ENCODE measurements around the gene SNX25.

Gene SNX25

DNA sequence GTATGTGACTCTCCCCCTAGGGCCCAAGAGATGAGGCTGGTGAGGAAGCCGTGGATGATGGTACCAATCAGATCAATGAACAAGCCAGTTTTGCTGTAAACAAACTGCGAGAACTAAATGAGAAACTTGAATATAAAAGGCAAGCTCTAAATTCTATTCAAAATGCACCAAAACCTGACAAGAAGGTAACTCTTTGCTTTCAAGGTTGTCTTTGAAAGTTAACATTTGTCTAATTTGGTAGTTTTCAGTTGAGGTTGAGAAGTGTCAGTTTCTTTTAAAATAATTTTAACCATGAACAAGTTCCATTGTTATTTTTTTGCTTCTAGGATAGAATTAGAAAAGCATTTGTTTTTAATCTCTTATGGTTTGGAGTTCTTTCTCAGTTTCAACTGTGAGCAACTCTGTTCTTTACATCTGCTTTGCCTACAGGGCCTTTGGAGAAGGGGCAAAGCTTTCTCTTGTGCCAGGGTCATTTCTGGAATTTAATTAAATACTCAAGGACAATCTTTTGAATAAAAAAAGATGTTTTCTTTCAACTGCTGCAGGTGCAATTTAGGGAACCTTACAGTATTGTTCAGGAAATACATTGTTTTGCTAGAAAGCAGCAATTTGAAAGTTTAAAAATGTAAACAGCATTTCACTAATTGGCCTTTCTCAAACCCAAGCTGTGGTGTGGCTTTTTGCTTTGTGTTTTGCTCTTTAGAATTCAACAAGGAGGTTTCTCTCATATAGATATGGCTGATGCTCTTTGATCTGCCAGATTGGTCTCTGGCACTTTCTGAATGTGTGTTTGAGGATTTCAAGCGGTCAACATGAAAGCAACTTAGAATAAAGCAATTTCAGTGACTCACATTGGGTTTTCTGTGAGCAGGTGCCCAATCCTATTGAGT lies 123.4 kb downstream of the SNX25 start:
- ChIA-PET POLR2A (ENCODE audit: low non-redundant PET) (no interaction called here), CTCF (interaction anchor here (0.6 kb wide), 2 partner anchors 26 to 54 kb away, joined by 4 read pairs; no protein-coding TSS in a partner anchor)
- no peak overlapping the region for H3K27ac ChIP-seq
- DNase-seq (ENCODE audit: low spot score) = no peak
- TF ChIP-seq, protein P1, sequence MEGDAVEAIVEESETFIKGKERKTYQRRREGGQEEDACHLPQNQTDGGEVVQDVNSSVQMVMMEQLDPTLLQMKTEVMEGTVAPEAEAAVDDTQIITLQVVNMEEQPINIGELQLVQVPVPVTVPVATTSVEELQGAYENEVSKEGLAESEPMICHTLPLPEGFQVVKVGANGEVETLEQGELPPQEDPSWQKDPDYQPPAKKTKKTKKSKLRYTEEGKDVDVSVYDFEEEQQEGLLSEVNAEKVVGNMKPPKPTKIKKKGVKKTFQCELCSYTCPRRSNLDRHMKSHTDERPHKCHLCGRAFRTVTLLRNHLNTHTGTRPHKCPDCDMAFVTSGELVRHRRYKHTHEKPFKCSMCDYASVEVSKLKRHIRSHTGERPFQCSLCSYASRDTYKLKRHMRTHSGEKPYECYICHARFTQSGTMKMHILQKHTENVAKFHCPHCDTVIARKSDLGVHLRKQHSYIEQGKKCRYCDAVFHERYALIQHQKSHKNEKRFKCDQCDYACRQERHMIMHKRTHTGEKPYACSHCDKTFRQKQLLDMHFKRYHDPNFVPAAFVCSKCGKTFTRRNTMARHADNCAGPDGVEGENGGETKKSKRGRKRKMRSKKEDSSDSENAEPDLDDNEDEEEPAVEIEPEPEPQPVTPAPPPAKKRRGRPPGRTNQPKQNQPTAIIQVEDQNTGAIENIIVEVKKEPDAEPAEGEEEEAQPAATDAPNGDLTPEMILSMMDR (conservative IDR thresholded peaks at IDR 0.05; ENCODE audit: low read depth) = no peak

DNA sequence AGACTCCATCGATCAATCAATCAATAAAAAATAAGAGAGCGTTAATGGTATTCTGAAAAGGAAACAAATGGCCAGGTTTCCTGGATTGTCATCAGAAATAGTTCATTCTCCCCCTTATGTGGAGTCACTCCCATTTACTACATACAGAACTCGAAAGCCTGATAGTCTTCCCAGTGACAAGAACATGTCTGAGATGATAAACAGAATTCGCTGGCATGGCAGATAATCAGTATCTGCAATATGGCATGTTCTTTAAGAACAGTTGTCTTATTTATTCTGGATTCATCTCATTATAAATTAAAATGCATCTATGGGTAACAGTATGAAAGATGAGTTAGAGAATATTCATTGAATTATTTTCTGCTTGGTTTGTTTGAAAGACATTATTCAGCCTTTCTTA lies 124.9 kb downstream of the SNX25 start:
- no peak overlapping the region for H3K27ac ChIP-seq
- DNase-seq (ENCODE audit: low spot score) = no peak
- ChIA-PET CTCF (interaction anchor here (0.8 kb wide), 1 partner anchor 9 kb away, joined by 5 read pairs; no protein-coding TSS in a partner anchor), POLR2A (ENCODE audit: low non-redundant PET) (no interaction called here)
- TF ChIP-seq, protein P1 (conservative IDR thresholded peaks at IDR 0.05; ENCODE audit: low read depth) = no peak

DNA sequence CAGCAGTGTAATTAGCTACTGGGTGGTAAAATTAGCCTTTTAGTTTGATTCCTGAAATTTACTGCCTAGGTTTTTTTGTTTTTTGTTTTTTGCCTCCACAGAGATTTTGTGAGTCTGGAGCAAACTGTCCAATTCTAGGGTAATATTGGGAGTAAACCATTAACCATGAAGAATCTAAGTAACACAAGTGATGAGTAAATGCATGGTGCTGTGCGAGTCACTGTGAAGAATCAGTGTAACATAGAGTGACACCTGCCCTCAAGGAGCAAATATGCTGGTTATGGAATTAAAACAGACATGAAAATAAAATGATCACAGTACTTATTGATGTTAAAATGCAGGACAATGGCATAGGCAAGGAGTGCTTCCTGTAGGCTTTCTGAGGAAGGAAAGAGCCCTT lies 126.2 kb downstream of the SNX25 start:
- DNase-seq (ENCODE audit: low spot score) = no peak
- POLR2A ChIA-PET (ENCODE audit: low non-redundant PET) = no interaction called here
- TF ChIP-seq, protein P1 (conservative IDR thresholded peaks at IDR 0.05; ENCODE audit: low read depth) = no peak
- H3K27ac ChIP-seq = no peak overlapping the region
- CTCF ChIA-PET = no interaction called here

DNA sequence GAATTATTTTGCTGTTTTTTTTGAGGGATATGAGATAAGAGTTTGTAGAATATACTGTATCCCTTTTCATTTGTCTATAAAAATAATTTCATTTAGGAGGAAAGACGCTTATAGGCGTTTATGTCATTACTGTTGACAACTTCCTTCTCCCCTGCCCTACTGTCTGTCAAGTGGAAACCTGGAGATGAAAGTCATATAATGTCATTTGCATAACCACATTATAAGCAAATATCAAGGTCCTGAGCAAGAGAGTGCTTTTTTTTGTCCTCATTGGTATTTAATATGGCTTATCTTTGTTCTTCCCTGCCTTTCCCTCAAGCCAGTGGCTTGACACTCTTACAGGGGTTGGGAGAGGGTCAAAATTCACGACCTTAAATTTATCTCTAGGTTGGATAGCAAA lies 130.5 kb downstream of the SNX25 start:
- TF ChIP-seq, protein P1 (conservative IDR thresholded peaks at IDR 0.05; ENCODE audit: low read depth) = no peak
- H3K27ac ChIP-seq = no peak overlapping the region
- POLR2A ChIA-PET (ENCODE audit: low non-redundant PET) = no interaction called here

DNA sequence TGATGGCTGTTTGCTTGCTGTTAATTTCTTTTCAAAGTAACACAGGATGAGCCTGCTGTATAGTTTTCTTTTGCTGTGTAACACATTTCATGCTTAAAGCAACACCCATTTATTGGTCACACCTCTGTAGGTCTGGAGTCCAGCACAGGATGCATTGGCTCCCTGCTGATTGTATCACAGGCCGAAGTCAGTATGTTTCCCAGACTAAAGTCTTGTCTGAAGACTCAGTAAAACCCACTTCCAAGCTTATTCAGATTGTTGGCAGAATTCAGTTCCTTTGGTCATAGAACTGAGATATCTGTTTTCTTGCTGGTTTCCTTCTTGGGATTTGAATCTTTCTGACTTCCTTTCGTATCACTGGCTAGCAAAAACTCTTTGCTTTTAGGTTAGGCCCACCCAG lies 132.0 kb downstream of the SNX25 start:
- TF ChIP-seq, protein P1 (conservative IDR thresholded peaks at IDR 0.05; ENCODE audit: low read depth) = no peak
- CTCF ChIA-PET = no interaction called here
- H3K27ac ChIP-seq = no peak overlapping the region
- POLR2A ChIA-PET (ENCODE audit: low non-redundant PET) = no interaction called here
- no peak for DNase-seq (ENCODE audit: low spot score)

More for the DNA sequence above, 130.5 kb downstream of the SNX25 start:
- CTCF ChIA-PET = no interaction called here
- DNase-seq (ENCODE audit: low spot score) = no peak

DNA sequence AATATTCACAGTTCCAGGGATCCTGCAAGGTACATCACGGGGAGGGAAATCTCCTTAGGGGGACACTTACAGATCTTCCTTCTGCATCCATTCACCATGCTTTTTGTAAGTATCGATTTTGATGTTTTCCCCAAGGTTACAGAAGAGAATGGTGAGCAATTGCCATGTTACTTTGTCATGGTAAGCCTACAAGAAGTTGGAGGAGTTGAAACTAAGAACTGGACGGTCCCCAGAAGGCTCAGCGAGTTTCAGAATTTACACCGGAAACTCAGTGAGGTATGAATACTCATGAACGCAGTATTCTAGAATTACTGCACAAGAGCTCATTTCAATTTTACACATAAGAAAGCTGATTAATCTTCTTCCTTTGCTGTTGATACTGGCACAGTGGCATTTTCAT lies 132.4 kb downstream of the SNX25 start:
- DNase-seq (ENCODE audit: low spot score) = no peak
- ChIA-PET CTCF (no interaction called here), POLR2A (ENCODE audit: low non-redundant PET) (no interaction called here)
- no peak overlapping the region for H3K27ac ChIP-seq
- TF ChIP-seq, protein P1 (conservative IDR thresholded peaks at IDR 0.05; ENCODE audit: low read depth) = no peak
